Measurements from ENCODE around the gene BTRC. TPM values are rescaled to one million over a fixed set of nuclear protein-coding genes. Genes with fewer than 3 reads are reported as not detected.
A peak's percentile ranks its signal among the peaks of the same experiment; 100 is the strongest.

Gene BTRC
- total RNA-seq, 1 donor from 2014 or later: 14.2 TPM

DNA sequence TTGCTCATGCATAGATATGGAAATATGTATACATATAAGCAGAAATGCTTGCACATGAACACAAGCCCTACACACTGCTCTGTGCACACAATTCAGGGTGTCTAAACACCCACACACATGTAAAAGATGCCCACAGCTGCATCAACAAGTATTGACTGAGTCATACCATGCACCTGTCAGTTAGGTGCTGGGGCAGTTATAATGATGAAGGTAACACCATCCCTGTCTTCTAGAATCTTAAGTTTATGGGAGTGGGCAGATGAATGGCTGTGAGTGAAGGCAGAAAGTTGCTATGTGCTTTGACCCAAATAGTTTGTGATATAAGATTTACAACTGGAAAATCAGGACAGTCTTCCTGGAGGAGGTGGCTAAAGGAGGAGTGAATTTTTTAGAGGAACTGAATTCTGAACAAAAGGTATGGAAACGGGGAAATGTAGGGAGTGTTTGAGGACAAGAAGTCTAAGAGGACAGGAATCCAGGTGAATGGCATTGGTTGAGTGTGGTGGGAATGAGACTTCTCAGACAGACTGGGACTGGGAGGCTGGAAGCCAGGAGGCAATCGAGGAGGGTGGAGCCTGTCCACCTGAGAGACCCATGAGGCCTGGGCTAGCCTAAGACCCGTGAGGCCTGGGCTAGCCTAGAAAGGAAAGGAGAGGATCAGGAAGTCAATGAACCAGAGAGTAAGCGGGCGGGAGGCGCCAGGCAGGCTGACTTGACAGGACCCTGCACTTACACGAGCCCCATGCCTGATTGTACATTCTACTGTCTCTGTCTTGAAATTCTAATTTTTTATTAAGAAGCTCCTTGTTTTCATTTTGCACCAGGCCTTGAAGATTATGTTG is 213.4 kb downstream of the BTRC start:
- TF ChIP-seq, protein P1, sequence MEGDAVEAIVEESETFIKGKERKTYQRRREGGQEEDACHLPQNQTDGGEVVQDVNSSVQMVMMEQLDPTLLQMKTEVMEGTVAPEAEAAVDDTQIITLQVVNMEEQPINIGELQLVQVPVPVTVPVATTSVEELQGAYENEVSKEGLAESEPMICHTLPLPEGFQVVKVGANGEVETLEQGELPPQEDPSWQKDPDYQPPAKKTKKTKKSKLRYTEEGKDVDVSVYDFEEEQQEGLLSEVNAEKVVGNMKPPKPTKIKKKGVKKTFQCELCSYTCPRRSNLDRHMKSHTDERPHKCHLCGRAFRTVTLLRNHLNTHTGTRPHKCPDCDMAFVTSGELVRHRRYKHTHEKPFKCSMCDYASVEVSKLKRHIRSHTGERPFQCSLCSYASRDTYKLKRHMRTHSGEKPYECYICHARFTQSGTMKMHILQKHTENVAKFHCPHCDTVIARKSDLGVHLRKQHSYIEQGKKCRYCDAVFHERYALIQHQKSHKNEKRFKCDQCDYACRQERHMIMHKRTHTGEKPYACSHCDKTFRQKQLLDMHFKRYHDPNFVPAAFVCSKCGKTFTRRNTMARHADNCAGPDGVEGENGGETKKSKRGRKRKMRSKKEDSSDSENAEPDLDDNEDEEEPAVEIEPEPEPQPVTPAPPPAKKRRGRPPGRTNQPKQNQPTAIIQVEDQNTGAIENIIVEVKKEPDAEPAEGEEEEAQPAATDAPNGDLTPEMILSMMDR (conservative IDR thresholded peaks at IDR 0.05; ENCODE audit: low read depth, low read length): no peak
- no peak overlapping the region for H3K4me3 ChIP-seq (ENCODE audit: low read depth, low read length)
- DNase-seq (ENCODE audit: low read depth): no peak

DNA sequence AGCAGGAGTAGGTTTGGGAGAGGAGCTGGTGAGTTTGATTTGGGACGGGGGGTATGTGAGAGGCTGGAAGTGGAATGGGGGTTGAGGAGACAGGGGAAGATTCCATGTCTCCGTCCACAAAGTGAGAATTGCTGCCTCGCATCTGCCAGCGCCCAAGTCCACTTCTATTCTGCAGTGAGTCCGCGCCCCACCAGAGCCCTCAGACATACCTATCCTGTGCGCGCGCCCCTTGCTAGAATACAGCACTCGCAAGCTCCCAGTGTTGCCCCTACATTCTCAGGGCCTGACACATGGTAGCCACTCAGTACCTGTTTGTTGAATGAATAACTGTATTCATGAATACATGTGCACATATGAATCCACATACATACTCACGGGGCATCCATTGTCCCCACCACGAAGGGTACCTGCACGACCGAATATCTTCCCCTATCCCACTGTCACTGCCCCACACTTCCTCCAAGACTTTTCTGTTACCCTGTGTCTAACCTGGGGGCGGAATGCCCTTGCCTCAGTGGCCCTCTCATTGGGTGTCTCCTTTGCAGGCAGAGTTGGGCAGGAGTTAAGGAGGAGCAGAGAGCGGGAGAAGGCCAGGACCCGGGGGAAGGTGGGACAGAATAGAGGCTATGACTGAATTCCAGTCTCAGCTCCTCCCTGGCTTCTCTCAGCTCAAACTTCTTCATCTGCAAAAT is 214.2 kb downstream of the BTRC start:
- no peak for DNase-seq (ENCODE audit: low read depth)
- H3K4me3 ChIP-seq (ENCODE audit: low read depth, low read length): no peak overlapping the region
- TF ChIP-seq, protein P1 (conservative IDR thresholded peaks at IDR 0.05; ENCODE audit: low read depth, low read length): no peak

DNA sequence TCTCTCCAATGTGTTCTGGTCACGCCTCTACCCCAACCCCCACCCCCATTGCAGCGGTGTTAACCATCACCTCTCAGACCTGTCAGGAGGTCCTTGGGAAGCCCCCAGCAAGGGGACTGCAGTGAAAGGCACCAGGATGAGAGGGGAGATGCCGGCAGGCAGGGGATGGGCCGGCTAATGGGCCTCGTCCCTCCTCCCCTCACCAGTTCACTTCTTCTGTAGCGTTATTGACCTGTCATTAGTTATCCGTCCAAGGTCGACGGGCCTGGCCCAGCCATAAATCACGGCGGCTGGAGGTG is 215.3 kb downstream of the BTRC start:
- DNase-seq (ENCODE audit: low read depth): no peak
- TF ChIP-seq, protein P1 (conservative IDR thresholded peaks at IDR 0.05; ENCODE audit: low read depth, low read length): no peak
- H3K4me3 ChIP-seq (ENCODE audit: low read depth, low read length): peak overlapping the region; percentile 71

DNA sequence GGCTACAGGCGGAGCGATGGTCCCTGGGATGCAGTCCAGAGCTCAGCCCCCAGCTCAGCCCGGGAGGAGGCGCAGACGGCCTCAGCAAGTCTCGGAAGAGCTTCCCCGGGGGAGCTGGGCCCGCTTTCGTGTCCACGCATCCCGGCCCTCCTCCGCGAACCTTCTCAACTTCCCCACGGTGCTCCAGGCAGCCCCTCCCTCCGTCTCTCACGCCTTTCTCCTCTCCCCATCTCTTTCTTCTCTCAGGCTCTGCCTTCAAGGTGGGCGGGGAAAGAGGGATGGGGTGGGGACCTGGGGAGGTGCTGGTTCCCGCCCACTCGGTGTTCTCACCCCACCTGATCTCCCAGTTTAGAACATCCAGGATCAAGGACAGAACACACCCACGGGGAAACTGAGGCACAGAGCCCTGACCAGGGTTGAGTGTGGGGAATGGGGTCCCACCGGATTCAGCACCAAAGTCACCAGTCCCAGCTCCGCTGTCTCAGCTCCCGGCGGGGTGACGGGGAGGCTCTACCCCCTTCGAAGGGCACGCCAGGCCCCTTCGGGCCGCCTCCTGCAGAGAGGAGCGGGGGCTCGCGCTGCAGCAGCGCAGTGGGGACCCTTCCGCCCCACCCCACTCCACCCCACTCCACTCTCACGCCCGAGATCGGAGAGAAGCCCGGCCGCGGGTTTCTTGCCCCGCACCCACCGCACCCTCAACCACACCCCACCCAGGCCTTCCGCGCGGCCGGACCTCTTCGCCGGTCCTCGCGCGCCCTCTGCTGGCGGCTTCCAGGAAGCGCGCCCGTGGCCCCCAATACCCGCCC is 215.9 kb downstream of the BTRC start:
- DNase-seq (ENCODE audit: low read depth): no peak
- TF ChIP-seq, protein P1 (conservative IDR thresholded peaks at IDR 0.05; ENCODE audit: low read depth, low read length): peak; percentile 58
- peak overlapping the region; percentile 71 for H3K4me3 ChIP-seq (ENCODE audit: low read depth, low read length)

DNA sequence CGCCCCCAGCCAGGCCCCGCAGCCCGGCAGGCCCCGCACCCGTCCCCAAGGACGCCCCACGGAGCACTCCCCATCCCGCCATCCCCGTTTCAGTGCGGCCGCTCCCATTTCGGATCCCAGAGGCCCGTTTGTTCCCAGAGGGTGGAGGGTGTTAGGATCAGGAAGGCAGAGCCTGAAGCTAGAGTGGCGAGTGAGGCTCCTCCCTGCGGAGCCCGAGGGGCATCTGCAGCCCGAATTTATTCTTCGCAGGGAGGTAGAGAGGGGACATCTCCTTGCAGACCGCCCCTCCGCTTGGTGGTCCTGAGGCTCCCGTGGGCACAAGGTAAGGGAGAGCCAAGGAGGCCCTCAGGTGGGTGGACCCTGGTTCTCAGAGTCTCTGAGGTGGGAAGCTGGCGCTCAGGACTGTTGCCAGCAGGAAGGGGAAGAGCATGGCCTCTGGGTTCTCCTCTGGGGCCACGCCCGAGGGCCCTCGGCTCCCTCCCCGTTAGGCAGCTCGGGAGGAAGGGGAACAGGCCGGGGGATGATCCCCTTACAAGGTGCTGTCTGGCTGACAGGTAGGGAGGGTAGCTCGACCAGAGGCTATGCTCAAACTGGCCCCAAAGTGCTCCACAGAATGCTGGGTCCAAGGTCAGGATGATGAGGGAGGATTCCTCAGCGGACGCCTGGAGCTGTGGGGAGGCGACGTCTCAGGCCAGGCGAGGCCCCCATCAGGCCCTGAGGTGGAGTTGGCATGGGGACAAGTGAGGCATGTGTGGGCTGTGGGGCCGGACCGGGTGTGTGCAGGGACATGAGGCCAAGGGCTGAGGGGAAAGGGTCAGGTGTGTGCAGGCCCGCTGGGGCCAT is 216.7 kb downstream of the BTRC start:
- TF ChIP-seq, protein P1 (conservative IDR thresholded peaks at IDR 0.05; ENCODE audit: low read depth, low read length): no peak
- H3K4me3 ChIP-seq (ENCODE audit: low read depth, low read length): peak overlapping the region; percentile 71
- no peak for DNase-seq (ENCODE audit: low read depth)

DNA sequence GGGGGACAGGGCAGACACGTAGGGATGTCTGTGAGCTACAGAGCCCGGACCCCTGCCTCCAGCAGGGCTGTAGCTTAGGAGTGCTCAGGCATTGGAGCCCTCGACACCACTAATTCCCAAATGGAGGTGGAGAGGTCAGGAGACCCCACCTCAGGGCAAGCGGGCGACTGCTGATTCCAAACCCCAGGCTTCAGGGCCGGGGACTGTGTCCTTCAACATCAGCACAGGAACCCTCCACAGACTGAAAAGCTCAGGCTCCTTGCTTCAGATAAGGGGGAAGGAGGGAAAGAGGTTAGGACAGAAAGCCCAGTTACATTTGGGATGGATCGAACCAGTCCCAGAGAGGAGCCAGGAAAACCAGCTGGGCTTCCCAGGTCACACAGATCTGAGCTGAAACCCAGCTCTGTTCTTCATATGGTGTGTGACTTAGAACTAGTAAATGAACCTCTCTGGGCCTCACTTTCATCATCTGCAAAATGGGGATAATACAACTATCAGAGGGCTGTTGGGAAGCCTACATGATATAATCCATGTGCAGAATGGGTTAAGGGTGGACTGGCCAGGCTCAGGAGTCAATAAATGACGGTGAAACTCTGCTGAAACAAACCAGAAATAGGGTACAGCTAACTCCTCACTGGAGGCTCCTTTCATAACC is 217.4 kb downstream of the BTRC start:
- H3K4me3 ChIP-seq (ENCODE audit: low read depth, low read length): peak overlapping the region; percentile 71
- DNase-seq (ENCODE audit: low read depth): no peak
- TF ChIP-seq, protein P1 (conservative IDR thresholded peaks at IDR 0.05; ENCODE audit: low read depth, low read length): no peak

Data from epithelial cell of proximal tubule (primary cell).